ENCODE measurements around the gene ULK2. TPM values are rescaled to one million over a fixed set of nuclear protein-coding genes. Genes with fewer than 3 reads are reported as not detected.

ULK2 gene
- total RNA-seq, 1 donor from 2014 or later, result 25.7 TPM

DNA sequence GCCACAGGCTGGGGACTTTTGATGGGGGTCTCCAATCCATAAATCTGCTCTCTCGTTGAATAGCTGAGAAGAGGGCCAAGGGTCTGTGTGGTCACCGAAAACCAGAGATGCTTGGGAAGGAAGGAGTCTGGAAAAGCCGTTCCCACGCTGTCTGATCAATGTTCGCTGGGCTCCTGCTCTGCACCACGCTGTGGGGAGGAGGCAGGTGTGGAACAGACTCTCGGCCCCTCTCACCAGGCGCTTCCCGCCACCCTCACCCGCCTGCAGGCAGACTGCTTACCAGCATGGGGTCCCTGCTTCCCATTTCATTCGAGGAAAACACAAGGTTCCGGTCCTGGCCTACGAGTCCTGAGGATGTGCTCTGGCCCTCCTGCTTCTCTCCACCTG lies 118.9 kb downstream of the ULK2 start:
- H3K27ac Mint-ChIP-seq, result no peak overlapping the region
- H3K9me3 Mint-ChIP-seq, result no peaks in the 10 kb centered on the region
- DNase-seq (ENCODE audit: extremely low spot score, unreplicated experiment), result no peak
- TF ChIP-seq, protein P1, sequence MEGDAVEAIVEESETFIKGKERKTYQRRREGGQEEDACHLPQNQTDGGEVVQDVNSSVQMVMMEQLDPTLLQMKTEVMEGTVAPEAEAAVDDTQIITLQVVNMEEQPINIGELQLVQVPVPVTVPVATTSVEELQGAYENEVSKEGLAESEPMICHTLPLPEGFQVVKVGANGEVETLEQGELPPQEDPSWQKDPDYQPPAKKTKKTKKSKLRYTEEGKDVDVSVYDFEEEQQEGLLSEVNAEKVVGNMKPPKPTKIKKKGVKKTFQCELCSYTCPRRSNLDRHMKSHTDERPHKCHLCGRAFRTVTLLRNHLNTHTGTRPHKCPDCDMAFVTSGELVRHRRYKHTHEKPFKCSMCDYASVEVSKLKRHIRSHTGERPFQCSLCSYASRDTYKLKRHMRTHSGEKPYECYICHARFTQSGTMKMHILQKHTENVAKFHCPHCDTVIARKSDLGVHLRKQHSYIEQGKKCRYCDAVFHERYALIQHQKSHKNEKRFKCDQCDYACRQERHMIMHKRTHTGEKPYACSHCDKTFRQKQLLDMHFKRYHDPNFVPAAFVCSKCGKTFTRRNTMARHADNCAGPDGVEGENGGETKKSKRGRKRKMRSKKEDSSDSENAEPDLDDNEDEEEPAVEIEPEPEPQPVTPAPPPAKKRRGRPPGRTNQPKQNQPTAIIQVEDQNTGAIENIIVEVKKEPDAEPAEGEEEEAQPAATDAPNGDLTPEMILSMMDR (conservative IDR thresholded peaks at IDR 0.05), result no peak
- peaks cover 10% of the 10 kb centered on the region for H3K4me1 Mint-ChIP-seq (ENCODE audit: unreplicated experiment)
- no peaks in the 10 kb centered on the region for H3K36me3 Mint-ChIP-seq
- H3K27me3 Mint-ChIP-seq, result peaks cover 13% of the 10 kb centered on the region
- no peak overlapping the region for H3K4me3 Mint-ChIP-seq

DNA sequence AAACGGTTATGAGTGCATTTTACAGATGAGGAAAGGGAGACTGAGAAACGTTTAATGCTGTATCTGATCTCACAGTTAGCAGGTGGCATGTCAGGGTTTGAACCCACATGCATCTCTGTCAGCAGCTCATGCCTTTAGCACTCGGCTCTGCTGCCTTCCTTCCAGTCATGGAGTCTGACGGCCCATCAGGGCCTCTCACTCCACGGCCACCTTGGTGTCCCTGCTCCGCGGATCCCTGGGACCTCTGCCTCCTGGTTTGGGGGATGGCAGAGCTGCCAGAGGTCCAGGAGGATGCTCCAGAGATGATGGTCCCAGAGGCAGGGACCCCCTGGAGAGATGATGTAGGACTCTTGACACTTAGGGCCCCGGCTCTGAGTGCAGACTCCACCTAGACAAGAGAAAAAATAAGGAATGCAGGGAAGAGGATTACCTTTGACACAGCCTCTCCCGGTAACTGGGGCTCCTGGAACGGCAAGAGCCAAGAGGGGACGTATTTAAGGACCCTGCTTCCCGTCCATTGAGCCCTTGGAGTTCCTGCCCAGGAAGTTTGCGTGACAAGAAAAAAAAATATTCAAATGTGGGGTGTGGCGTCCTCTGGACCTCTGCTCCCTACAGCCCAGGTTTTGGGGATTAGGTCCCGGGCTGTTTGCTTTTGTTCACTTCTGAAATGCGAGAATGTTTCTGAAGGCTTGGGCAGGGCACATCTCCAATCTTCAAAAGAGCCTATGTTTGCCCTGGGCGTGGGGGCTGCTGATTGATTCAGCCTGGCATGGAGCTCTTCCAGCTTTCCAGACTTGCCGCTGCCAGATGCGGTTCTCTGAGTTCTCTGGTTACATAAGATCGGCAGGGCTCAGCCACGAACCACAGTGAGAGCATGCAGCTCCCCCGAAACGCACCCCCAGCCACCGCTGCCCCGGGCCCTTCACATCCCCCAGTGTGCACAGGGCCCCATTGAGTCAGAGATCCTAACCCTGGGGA lies 119.6 kb downstream of the ULK2 start, which contains the start of gene ALDH3A1:
ALDH3A1 (minus strand) TSS at position 470 of the 978 bp plus-strand sequence. CDS start 3,169 bp downstream, outside the sequence.
- no peaks in the 10 kb centered on the region for H3K36me3 Mint-ChIP-seq
- peaks cover 7% of the 10 kb centered on the region for H3K4me1 Mint-ChIP-seq (ENCODE audit: unreplicated experiment)
- TF ChIP-seq, protein P1 (conservative IDR thresholded peaks at IDR 0.05), result no peak
- H3K9me3 Mint-ChIP-seq, result no peaks in the 10 kb centered on the region
- H3K4me3 Mint-ChIP-seq, result no peak within 1 kb of the TSS
- DNase-seq (ENCODE audit: extremely low spot score, unreplicated experiment), result no peak
- H3K27me3 Mint-ChIP-seq, result peaks cover 13% of the 10 kb centered on the region
- no peak within 1 kb of the TSS for H3K27ac Mint-ChIP-seq

DNA sequence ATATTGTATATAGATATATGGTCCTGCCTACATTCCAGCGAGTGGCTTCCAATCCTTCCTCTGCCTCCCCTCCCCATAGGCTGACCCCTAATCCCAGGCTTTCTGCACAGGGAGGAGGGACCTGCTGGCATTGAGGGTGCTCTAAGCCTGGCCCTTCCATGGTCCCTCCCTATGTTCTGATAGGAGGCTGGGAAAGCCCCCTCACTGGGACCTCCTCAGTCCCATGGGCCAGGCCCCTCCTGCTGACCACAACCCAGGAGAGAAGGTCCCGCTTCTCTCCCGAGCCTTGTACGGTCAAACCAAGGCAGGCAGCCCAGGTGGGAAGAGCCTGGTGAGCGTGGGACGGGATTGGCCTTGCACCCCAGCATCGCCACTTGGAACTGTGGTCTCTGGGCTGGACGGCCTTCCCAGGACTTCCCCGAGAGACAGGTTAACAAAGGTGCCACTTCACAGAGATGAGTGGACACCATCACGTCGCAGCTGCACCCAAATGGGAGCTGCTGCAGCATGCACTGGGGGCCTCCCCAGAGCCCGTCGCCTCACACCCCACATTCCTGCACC lies 120.5 kb downstream of the ULK2 start:
- TF ChIP-seq, protein P1 (conservative IDR thresholded peaks at IDR 0.05), result no peak
- Mint-ChIP-seq H3K4me3 (no peak overlapping the region), H3K9me3 (no peaks in the 10 kb centered on the region), H3K27ac (no peak overlapping the region), H3K27me3 (peaks cover 13% of the 10 kb centered on the region), H3K36me3 (no peaks in the 10 kb centered on the region), H3K4me1 (ENCODE audit: unreplicated experiment) (peaks cover 7% of the 10 kb centered on the region)
- DNase-seq (ENCODE audit: extremely low spot score, unreplicated experiment), result no peak

DNA sequence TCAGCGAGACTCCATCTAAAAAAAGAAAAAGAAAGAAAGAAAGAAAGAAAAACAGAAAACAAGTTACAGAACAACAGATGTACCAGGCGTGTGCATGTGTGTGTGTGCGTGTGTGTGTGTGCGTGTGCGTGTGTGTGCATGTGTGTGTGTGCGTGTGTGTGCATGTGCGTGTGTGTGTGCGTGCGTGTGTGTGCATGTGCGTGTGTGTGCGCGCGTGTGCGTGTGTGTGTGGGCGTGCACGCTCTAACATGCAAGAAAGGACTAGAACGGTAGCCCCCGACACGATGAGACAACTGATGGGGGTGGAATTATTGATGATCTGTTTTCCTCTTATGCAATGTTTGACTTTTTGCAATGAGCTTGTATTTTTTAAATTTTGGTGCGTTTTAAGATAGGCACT lies 121.2 kb downstream of the ULK2 start:
- Mint-ChIP-seq H3K27me3 (peaks cover 13% of the 10 kb centered on the region), H3K9me3 (no peaks in the 10 kb centered on the region), H3K36me3 (no peaks in the 10 kb centered on the region), H3K27ac (no peak overlapping the region), H3K4me3 (no peak overlapping the region), H3K4me1 (ENCODE audit: unreplicated experiment) (peaks cover 7% of the 10 kb centered on the region)
- no peak for DNase-seq (ENCODE audit: extremely low spot score, unreplicated experiment)
- TF ChIP-seq, protein P1 (conservative IDR thresholded peaks at IDR 0.05), result no peak

DNA sequence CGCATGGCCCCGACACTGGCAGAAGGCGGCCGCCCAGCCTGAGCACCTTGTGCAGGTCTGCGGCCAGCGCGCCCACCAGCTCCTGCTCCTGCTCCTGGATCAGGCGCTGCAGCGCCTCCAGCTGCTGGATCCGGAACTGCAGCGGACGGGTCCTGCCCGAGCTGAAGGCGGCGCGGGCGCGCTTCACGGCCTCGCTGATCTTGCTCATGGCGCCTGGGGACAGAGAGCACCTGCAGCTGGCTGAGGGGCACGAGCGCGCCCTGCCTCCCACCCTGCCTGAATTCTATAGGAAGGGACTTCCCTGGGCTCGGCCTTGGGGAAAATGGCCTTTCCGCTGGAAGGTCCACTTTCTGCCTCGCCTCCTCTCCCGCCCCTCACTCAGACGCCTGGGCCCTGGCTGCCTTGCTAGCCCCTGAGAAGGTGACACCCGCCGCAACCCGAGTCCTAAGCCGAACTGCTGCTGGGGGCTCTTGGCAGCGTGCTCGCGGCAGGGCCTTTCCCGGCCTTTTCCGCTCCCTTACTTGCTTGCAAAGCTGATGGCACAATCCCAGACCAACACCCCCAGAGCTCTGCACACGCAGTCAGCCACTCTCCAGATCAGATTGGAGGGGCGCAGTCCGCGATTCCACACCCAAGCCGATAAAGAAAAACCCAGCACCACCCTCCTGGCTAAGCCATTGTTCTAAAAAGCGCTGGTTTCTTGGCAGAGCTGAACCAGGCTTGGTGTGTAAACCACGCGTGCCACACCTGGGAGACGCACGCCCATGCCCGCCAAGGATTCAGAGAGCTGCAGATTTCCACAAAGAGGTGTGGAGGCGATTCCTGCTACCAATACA lies 122.6 kb downstream of the ULK2 start:
- Mint-ChIP-seq H3K27ac (no peak overlapping the region), H3K4me1 (ENCODE audit: unreplicated experiment) (peaks cover 7% of the 10 kb centered on the region), H3K4me3 (peak overlapping the region; percentile 73), H3K36me3 (no peaks in the 10 kb centered on the region), H3K9me3 (no peaks in the 10 kb centered on the region), H3K27me3 (peaks cover 12% of the 10 kb centered on the region)
- DNase-seq (ENCODE audit: extremely low spot score, unreplicated experiment), result peak; percentile 96
- TF ChIP-seq, protein P1 (conservative IDR thresholded peaks at IDR 0.05), result peak; percentile 97

Measured in type B pancreatic cell (in vitro differentiated cells).